OCI-LY1 (cell line): ENCODE results near the gene C11orf98.
"Not testable (repeated sequence)": the region's sequence is repeated elsewhere in the genome, so short reads cannot be mapped to it uniquely, and the experiment has no call there.

Source experiments
- H2AFZ ChIP-seq: fragments of 200-600 bp; sonication (generic), shearing (Covaris generic); 2 replicates; pipeline ENCODE4 v1.6.0; 2014; ENCODE audit warnings: antibody characterized with exemption, mild to moderate bottlenecking, low read length
- H3F3A ChIP-seq: fragments of 200-600 bp; sonication (generic), shearing (Covaris generic); 2 replicates; pipeline ENCODE4 v1.6.0; 2014; ENCODE audit warnings: mild to moderate bottlenecking, antibody characterized with exemption, low read length, moderate library complexity; ENCODE audit not compliant: insufficient read depth
- H3K27ac ChIP-seq: fragments of 200-600 bp; sonication (generic); 2 replicates; pipeline ENCODE4 v1.5.1; 2014; ENCODE audit warnings: low read length, mixed run types, mild to moderate bottlenecking, low read depth; ENCODE audit not compliant: poor library complexity, severe bottlenecking
- H3K27me3 ChIP-seq: fragments of 200-600 bp; sonication (generic); 2 replicates; pipeline ENCODE4 v1.6.0; 2014; ENCODE audit warnings: antibody characterized with exemption, mild to moderate bottlenecking, low read length, moderate library complexity; ENCODE audit not compliant: insufficient read depth
- H3K36me3 ChIP-seq: fragments of 200-600 bp; sonication (generic); 2 replicates; pipeline ENCODE4 v1.6.1; 2014; ENCODE audit warnings: mild to moderate bottlenecking, antibody characterized with exemption, low read length, moderate library complexity, mixed read lengths; ENCODE audit not compliant: insufficient read depth
- H3K4me1 ChIP-seq: fragments of 200-600 bp; sonication (generic); 2 replicates; pipeline ENCODE4 v1.5.1; 2014; ENCODE audit warnings: mild to moderate bottlenecking, low read length, moderate library complexity; ENCODE audit not compliant: insufficient read depth, severe bottlenecking
- H3K4me2 ChIP-seq: fragments of 200-600 bp; sonication (generic), shearing (Covaris generic); 2 replicates; pipeline ENCODE4 v1.6.1; 2014; ENCODE audit warnings: low read length
- H3K4me3 ChIP-seq: fragments of 200-600 bp; sonication (generic); 2 replicates; pipeline ENCODE4 v1.5.1; 2014; ENCODE audit warnings: low read length, low read depth, mild to moderate bottlenecking, mixed read lengths; ENCODE audit not compliant: poor library complexity, severe bottlenecking
- H3K79me2 ChIP-seq: fragments of 200-600 bp; shearing (Covaris generic); 2 replicates; pipeline ENCODE4 v1.6.1; 2016; ENCODE audit warnings: mixed run types, low read length, mixed read lengths; ENCODE audit not compliant: insufficient read depth
- H3K9ac ChIP-seq: fragments of 200-600 bp; sonication (generic), shearing (Covaris generic); 2 replicates; pipeline ENCODE4 v1.6.1; 2014; ENCODE audit warnings: mild to moderate bottlenecking, low read length, mixed read lengths
- H3K9me2 ChIP-seq: fragments of 200-600 bp; sonication (generic), shearing (Covaris generic); 2 replicates; pipeline ENCODE4 v1.6.1; 2014; ENCODE audit warnings: low read depth, mild to moderate bottlenecking, low read length, mixed read lengths
- H3K9me3 ChIP-seq: fragments of 200-600 bp; shearing (Covaris generic); 2 replicates; pipeline ENCODE4 v1.6.1; 2014; ENCODE audit warnings: low read length, mixed read lengths
- H4K20me1 ChIP-seq: fragments of 200-600 bp; sonication (generic), shearing (Covaris generic); 2 replicates; pipeline ENCODE4 v1.6.0; 2016; ENCODE audit warnings: mild to moderate bottlenecking, low read length; ENCODE audit not compliant: insufficient read depth
- EZH2 ChIP-seq: fragments of 200-600 bp; sonication (generic), shearing (Covaris generic); IDR thresholded peaks from 2 replicates; pipeline ENCODE4 v1.8.0; 2017; ENCODE audit warnings: borderline replicate concordance, mixed run types, mild to moderate bottlenecking, antibody characterized with exemption, low read length, moderate library complexity, mixed read lengths
- TF ChIP-seq, protein P1 (sequence below): fragments of 200-600 bp; sonication (generic), shearing (Covaris generic); IDR thresholded peaks from 2 replicates; pipeline ENCODE4 v1.5.1; 2017; ENCODE audit warnings: mild to moderate bottlenecking, antibody characterized with exemption, low read length, moderate library complexity, mixed read lengths

C11orf98 gene

DNA sequence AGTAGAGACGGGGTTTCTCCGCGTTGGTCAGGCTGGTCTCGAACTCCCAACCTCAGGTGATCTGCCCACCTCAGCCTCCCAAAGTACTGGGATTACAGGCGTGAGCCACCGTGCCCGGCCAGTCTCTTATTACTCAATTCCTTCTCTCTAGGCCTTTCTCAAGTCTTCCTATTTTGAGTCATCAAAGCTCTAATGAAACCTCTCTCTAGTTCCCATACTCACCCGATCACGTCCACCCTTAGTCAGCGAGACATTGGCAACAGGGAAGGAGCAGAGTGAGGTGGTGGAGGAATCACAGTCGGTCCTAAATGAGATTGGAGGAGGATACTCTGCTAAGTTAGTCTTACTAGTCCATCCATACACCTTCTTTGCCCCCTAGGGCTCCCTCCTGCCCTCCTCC, 37.2 kb upstream of the C11orf98 start:
- H3K36me3 ChIP-seq, result peaks cover 52% of the 10 kb centered on the region
- H3K27ac ChIP-seq, result no peak overlapping the region
- no peak overlapping the region for H3K4me3 ChIP-seq
- H3K9me2 ChIP-seq, result no peaks in the 10 kb centered on the region
- TF ChIP-seq, protein P1, sequence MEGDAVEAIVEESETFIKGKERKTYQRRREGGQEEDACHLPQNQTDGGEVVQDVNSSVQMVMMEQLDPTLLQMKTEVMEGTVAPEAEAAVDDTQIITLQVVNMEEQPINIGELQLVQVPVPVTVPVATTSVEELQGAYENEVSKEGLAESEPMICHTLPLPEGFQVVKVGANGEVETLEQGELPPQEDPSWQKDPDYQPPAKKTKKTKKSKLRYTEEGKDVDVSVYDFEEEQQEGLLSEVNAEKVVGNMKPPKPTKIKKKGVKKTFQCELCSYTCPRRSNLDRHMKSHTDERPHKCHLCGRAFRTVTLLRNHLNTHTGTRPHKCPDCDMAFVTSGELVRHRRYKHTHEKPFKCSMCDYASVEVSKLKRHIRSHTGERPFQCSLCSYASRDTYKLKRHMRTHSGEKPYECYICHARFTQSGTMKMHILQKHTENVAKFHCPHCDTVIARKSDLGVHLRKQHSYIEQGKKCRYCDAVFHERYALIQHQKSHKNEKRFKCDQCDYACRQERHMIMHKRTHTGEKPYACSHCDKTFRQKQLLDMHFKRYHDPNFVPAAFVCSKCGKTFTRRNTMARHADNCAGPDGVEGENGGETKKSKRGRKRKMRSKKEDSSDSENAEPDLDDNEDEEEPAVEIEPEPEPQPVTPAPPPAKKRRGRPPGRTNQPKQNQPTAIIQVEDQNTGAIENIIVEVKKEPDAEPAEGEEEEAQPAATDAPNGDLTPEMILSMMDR, result no peak
- no peak for TF ChIP-seq EZH2
- 0 out of 2 replicates have a peak, but pooled peaks cover under 1% of the 10 kb centered on the region for H3F3A ChIP-seq
- no peaks in the 10 kb centered on the region for H4K20me1 ChIP-seq
- H2AFZ ChIP-seq, result no peak overlapping the region
- peaks cover 17% of the 10 kb centered on the region for H3K4me1 ChIP-seq
- no peaks in the 10 kb centered on the region for H3K79me2 ChIP-seq
- H3K9me3 ChIP-seq, result no peaks in the 10 kb centered on the region
- no peaks in the 10 kb centered on the region for H3K27me3 ChIP-seq
- no peak overlapping the region for H3K4me2 ChIP-seq
- no peak overlapping the region for H3K9ac ChIP-seq

DNA sequence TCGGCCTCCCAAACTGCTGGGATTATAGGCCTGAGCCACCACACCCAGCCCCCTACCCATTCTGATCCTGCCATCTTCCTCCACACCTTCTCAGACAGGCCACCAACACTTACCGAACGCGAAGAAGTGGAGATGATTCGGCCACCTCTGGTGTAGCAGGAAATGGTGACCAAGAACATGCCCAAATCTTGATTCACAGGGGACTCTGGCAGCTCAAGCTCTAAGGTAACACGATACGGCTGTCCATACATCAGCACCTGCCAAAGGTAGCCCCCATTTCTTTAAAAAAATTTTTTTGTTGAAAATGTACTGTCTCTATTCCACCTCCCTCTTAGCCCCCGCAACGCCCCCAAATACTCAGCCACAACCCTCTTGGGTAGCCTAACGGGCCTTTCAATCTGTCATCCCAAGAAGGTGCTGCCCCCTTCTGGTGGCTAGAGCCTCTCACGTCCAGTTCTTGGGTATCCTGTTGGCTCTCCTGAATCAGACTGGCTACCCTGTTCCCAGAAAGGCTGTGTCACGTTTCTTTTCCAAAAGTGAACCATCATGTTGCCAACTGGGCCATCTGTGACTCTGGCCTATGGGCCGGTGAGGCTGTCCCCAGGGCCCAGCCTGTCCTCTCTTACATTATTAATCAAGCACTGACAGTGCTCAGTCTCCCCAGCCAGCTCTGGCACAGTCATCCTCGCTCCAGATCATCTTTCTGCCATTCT, 29.6 kb upstream of the C11orf98 start:
- H3K27ac ChIP-seq, result no peak overlapping the region
- no peak overlapping the region for H3K4me3 ChIP-seq
- no peak overlapping the region for H3K4me2 ChIP-seq
- H3F3A ChIP-seq, result no peaks in the 10 kb centered on the region
- H3K9me3 ChIP-seq, result no peaks in the 10 kb centered on the region
- H3K9ac ChIP-seq, result no peak overlapping the region; the same call in 1 of the 2 replicates
- H3K4me1 ChIP-seq, result no peaks in the 10 kb centered on the region
- H3K27me3 ChIP-seq, result no peaks in the 10 kb centered on the region
- H3K9me2 ChIP-seq, result no peaks in the 10 kb centered on the region
- TF ChIP-seq, protein P1, result peak; percentile 88
- TF ChIP-seq EZH2, result no peak
- no peak overlapping the region for H2AFZ ChIP-seq
- no peaks in the 10 kb centered on the region for H4K20me1 ChIP-seq
- H3K79me2 ChIP-seq, result no peaks in the 10 kb centered on the region
- peaks cover 54% of the 10 kb centered on the region for H3K36me3 ChIP-seq

DNA sequence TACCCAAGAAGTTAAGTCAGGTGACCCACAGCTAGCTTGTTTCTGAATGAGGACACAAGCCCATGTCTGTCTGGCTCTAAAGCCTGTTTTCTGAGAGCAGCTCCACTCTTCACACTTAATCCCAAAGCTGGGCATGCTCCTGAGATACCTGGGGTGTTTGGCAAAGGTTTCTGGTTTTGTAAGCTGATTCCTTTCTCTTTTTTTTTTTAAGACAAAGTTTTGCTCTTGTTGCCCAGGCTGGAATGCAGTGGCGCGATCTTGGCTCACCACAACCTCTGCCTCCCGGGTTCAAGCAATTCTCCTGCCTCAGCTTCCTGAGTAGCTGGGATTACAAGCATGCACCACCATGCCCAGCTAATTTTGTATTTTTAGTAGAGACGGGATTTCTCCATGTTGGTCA, 28.6 kb upstream of the C11orf98 start:
- H3K9me2 ChIP-seq, H3K27me3 ChIP-seq, H2AFZ ChIP-seq, H3K4me3 ChIP-seq, H3K9ac ChIP-seq, H3K4me1 ChIP-seq, H3F3A ChIP-seq, H3K27ac ChIP-seq, H4K20me1 ChIP-seq, H3K4me2 ChIP-seq, H3K9me3 ChIP-seq, H3K79me2 ChIP-seq: not testable (repeated sequence)
- peaks cover 52% of the 10 kb centered on the region for H3K36me3 ChIP-seq
